Cardiac septum (tissue), 1 donor: ENCODE data around the gene ZNF860. TPM values are rescaled to one million over a fixed set of nuclear protein-coding genes. Genes with fewer than 3 reads are reported as not detected.

Source experiments
- DNase-seq: peaks from one replicate; pipeline ENCODE4 v3.0.0-alpha.2; 2020; ENCODE audit warnings: low spot score
- intact Hi-C: fragments of 100-400 bp; cut with DNase I; formaldehyde crosslinking; loops from one replicate; pipeline ENCODE4 v1.14.0; 2022
- total RNA-seq: library from RNA; stranded (reverse); fragmentation: NEBNext Ultra II Directional; extraction: Animal tissue kit (Norgen Biotek cat#: 25700); gene quantifications from one replicate; pipeline ENCODE4 v1.2.1, GENCODE V29; 2021
- donor health status: DM: no; HTN: no; CAD: no.

ZNF860 gene
- total RNA-seq, 1 donor from 2014 or later = 0.16 TPM

GRCh38 chr3:31959951-31960792, 21.4 kb upstream of the ZNF860 start:
- no peak for DNase-seq
- intact Hi-C loops = loop anchor here (2.0 to 10.0 kb wide), 2 partner anchors 21 to 425 kb away; partner anchors contain the start of genes OSBPL10, STT3B and ZNF860

- no peak for DNase-seq
- intact Hi-C loops = loop anchor here (2.0 to 10.0 kb wide), 2 partner anchors 20 to 426 kb away; partner anchors contain the start of genes OSBPL10, STT3B and ZNF860
Observed at GRCh38 chr3:31960793-31961431, 20.6 kb upstream of the ZNF860 start.

GRCh38 chr3:31962801-31963205, 18.7 kb upstream of the ZNF860 start:
- intact Hi-C loops = loop anchor here (10.0 kb wide), 1 partner anchor 428 kb away; the partner anchor contains the start of gene STT3B
- DNase-seq = no peak

GRCh38 chr3:31966978-31967591, 14.5 kb upstream of the ZNF860 start:
- intact Hi-C loops = loop anchor here (10.0 kb wide), 1 partner anchor 432 kb away; the partner anchor contains the start of gene STT3B

GRCh38 chr3:31967592-31967991, 14.0 kb upstream of the ZNF860 start:
- intact Hi-C loops = loop anchor here (10.0 kb wide), 1 partner anchor 433 kb away; the partner anchor contains the start of gene STT3B
- no peak for DNase-seq

More at GRCh38 chr3:31966978-31967591, 14.5 kb upstream of the ZNF860 start:
- no peak for DNase-seq

GRCh38 chr3:31968369-31968926, 13.1 kb upstream of the ZNF860 start:
- intact Hi-C loops = loop anchor here (10.0 kb wide), 1 partner anchor 434 kb away; the partner anchor contains the start of gene STT3B
- DNase-seq = no peak

- intact Hi-C loops = loop anchor here (10.0 kb wide), 1 partner anchor 434 kb away; the partner anchor contains the start of gene STT3B
- DNase-seq = no peak
Observed at GRCh38 chr3:31968927-31969418, 12.6 kb upstream of the ZNF860 start.

GRCh38 chr3:31971607-31972006, 9.9 kb upstream of the ZNF860 start:
- DNase-seq = no peak
- intact Hi-C loops = no loop called here

GRCh38 chr3:31973081-31973480, 8.5 kb upstream of the ZNF860 start:
- intact Hi-C loops = no loop called here

GRCh38 chr3:31973837-31974236, 7.7 kb upstream of the ZNF860 start:
- intact Hi-C loops = no loop called here
- no peak for DNase-seq

More at GRCh38 chr3:31973081-31973480, 8.5 kb upstream of the ZNF860 start:
- no peak for DNase-seq

GRCh38 chr3:31974471-31974870, 7.1 kb upstream of the ZNF860 start:
- DNase-seq = no peak
- intact Hi-C loops = no loop called here

GRCh38 chr3:31974964-31975363, 6.6 kb upstream of the ZNF860 start:
- no peak for DNase-seq
- intact Hi-C loops = no loop called here

- intact Hi-C loops = no loop called here
- DNase-seq = no peak
Observed at GRCh38 chr3:31976302-31976701, 5.2 kb upstream of the ZNF860 start.

- intact Hi-C loops = no loop called here
- no peak for DNase-seq
Observed at GRCh38 chr3:31977736-31978135, 3.8 kb upstream of the ZNF860 start.

- intact Hi-C loops = no loop called here
- DNase-seq = no peak
Observed at GRCh38 chr3:31978553-31978952, 3.0 kb upstream of the ZNF860 start.

GRCh38 chr3:31979001-31979697, 2.4 kb upstream of the ZNF860 start:
- intact Hi-C loops = no loop called here
- no peak for DNase-seq

- intact Hi-C loops = loop anchor here (2.0 kb wide), 1 partner anchor 20 kb away; no protein-coding TSS in a partner anchor
- DNase-seq = peak; percentile 76
Observed at GRCh38 chr3:31980530-31981205, 882 bp upstream of the ZNF860 start.

GRCh38 chr3:31984321-31984720, 2.8 kb downstream of the ZNF860 start:
- intact Hi-C loops = no loop called here

More at GRCh38 chr3:31984321-31984720, 2.8 kb downstream of the ZNF860 start:
- no peak for DNase-seq
